ENCODE results near the gene THRB.
A peak's percentile ranks its signal among the peaks of the same experiment; 100 is the strongest.

Gene THRB

DNA sequence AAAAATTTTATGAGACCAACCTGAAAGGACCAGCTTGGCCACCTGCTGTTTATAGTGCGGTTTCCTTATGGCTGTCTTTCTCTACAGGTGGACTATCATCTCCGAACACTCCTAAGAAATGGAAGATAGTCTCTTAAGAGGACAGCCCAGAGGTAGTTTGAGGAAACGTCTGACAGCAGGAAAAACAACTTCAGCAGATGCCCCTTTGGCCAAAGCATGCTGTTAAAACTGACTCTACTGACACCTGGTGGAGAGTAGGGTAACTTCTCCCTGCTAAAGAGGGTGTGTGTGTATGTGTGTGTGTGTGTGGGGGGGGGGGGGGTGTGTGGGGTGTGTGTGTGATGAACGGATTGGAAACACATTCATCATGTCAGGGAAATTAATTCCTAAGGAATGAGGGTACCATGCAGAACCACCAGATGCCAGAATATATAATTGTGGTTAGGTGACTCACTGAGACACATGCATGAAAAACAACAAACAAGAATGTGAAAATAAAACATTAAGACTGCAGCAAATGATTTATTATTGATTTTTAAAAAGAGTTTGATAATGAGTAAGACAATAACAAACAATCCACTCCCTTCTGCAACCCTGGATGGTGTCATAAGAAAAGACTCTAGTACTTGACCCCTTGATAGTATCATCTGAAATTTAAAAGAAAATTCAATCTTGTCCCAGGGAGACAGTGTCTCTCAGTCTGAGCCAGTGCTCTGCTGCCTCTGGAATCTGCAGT, 256.5 kb downstream of the THRB start (continued):
- TF ChIP-seq ZNF394 (tag by site-specific recombination; IDR thresholded peaks at IDR 0.05; ENCODE audit: borderline replicate concordance) (peak; percentile 61; the same call in 1 of the 2 replicates), GLI4 (tag by site-specific recombination; IDR thresholded peaks at IDR 0.05) (0 out of 2 replicates have a peak, but pooled peaks have one; percentile 79), ZNF76 (tag by site-specific recombination; IDR thresholded peaks at IDR 0.05; ENCODE audit: borderline replicate concordance, low read depth) (no peak), ZNF10 (tag by site-specific recombination; IDR thresholded peaks at IDR 0.05) (no peak), HOXD13 (CRISPR knock-in tag; IDR thresholded peaks at IDR 0.05; ENCODE audit: borderline replicate concordance) (no peak), ZEB2 (tag by site-specific recombination; IDR thresholded peaks at IDR 0.05) (peak; percentile 84), ZNF175 (tag by site-specific recombination; IDR thresholded peaks at IDR 0.05) (no peak), ZNF133 (tag by site-specific recombination; IDR thresholded peaks at IDR 0.05) (0 out of 2 replicates have a peak, but pooled peaks have one; percentile 30), ZFHX2 (tag by site-specific recombination; conservative IDR thresholded peaks at IDR 0.05) (peak; percentile 54), KLF8 (tag by site-specific recombination; IDR thresholded peaks at IDR 0.05) (peak; percentile 70), ZFP37 (tag by site-specific recombination; IDR thresholded peaks at IDR 0.05) (peak; percentile 87), HOXA7 (CRISPR knock-in tag; IDR thresholded peaks at IDR 0.05; ENCODE audit: borderline replicate concordance) (no peak), ZNF248 (tag by site-specific recombination; IDR thresholded peaks at IDR 0.05) (peak; percentile 92; the same call in 1 of the 2 replicates), ZNF660 (tag by site-specific recombination; IDR thresholded peaks at IDR 0.05) (peak; percentile 50; the same call in 1 of the 2 replicates), ZNF398 (tag by site-specific recombination; IDR thresholded peaks at IDR 0.05) (peak; percentile 99), ZNF830 (tag by site-specific recombination; IDR thresholded peaks at IDR 0.05; ENCODE audit: low read depth) (no peak), CTCF (tag by site-specific recombination; IDR thresholded peaks at IDR 0.05) (peak; percentile 81), ZNF549 (tag by site-specific recombination; IDR thresholded peaks at IDR 0.05) (no peak), SP7 (tag by site-specific recombination; IDR thresholded peaks at IDR 0.05) (peak; percentile 98), SCRT2 (tag by site-specific recombination; IDR thresholded peaks at IDR 0.05) (peak; percentile 81), ZNF449 (tag by site-specific recombination; IDR thresholded peaks at IDR 0.05) (no peak), ZNF302 (tag by site-specific recombination; IDR thresholded peaks at IDR 0.05; ENCODE audit: low read depth) (no peak), ZXDB (tag by site-specific recombination; IDR thresholded peaks at IDR 0.05) (peak; percentile 46; the same call in 1 of the 2 replicates), ZNF544 (tag by site-specific recombination; IDR thresholded peaks at IDR 0.05) (no peak), ZNF548 (tag by site-specific recombination; IDR thresholded peaks at IDR 0.05) (no peak), ZBTB48 (tag by site-specific recombination; IDR thresholded peaks at IDR 0.05) (peak; percentile 68; the same call in 1 of the 2 replicates), ZNF157 (tag by site-specific recombination; IDR thresholded peaks at IDR 0.05) (no peak), ZNF362 (tag by site-specific recombination; IDR thresholded peaks at IDR 0.05) (peak; percentile 78; the same call in 1 of the 2 replicates), MEIS1 (CRISPR knock-in tag; IDR thresholded peaks at IDR 0.05; ENCODE audit: borderline replicate concordance) (no peak), ZBTB1 (tag by site-specific recombination; IDR thresholded peaks at IDR 0.05) (no peak), YY1 (tag by site-specific recombination; IDR thresholded peaks at IDR 0.05) (no peak), ZNF169 (tag by site-specific recombination; IDR thresholded peaks at IDR 0.05) (peak; percentile 86), ZFP41 (tag by site-specific recombination; IDR thresholded peaks at IDR 0.05; ENCODE audit: borderline replicate concordance) (no peak), IKZF3 (tag by site-specific recombination; IDR thresholded peaks at IDR 0.05) (no peak; the same call in 1 of the 2 replicates), KLF1 (tag by site-specific recombination; IDR thresholded peaks at IDR 0.05) (no peak), ZNF221 (tag by site-specific recombination; IDR thresholded peaks at IDR 0.05; ENCODE audit: borderline replicate concordance) (no peak)
